Endothelial cell of umbilical vein (primary cell): Measurements from ENCODE around the gene E2F2.
A peak's percentile ranks its signal among the peaks of the same experiment; 100 is the strongest.

Experiments used
- EZH2 ChIP-seq: IDR thresholded peaks from 2 replicates; pipeline ENCODE4 v1.6.1; 2012; ENCODE audit warnings: borderline replicate concordance, low read depth, mild to moderate bottlenecking, moderate library complexity, low read length, inconsistent platforms; ENCODE audit not compliant: severe bottlenecking
- FOS ChIP-seq: IDR thresholded peaks from 2 replicates; pipeline ENCODE4 v1.6.1; 2011; ENCODE audit warnings: mild to moderate bottlenecking, low read length, moderate library complexity, borderline replicate concordance; ENCODE audit not compliant: insufficient read depth
- GATA2 ChIP-seq: IDR thresholded peaks from 2 replicates; pipeline ENCODE4 v1.7.0; 2011; ENCODE audit warnings: low read depth, mild to moderate bottlenecking, moderate library complexity, mixed read lengths, low read length; ENCODE audit not compliant: insufficient read length, insufficient read depth
- MAX ChIP-seq: IDR thresholded peaks from 2 replicates; pipeline ENCODE4 v1.6.1; 2011; ENCODE audit not compliant: insufficient read depth, insufficient read length
- POLR2A ChIP-seq: IDR thresholded peaks from 2 replicates; pipeline ENCODE4 v1.6.1; 2012; ENCODE audit warnings: low read depth, mild to moderate bottlenecking, control low read depth, low read length
- POLR2AphosphoS5 ChIP-seq: IDR thresholded peaks from 2 replicates; pipeline ENCODE4 v1.6.1; 2012; ENCODE audit warnings: low read depth, mild to moderate bottlenecking, control low read depth, low read length, moderate library complexity; ENCODE audit not compliant: insufficient read depth
- TF ChIP-seq, protein P1 (sequence below), 2 donors: IDR thresholded peaks; 1 replicate in 1 of 2; 2 replicates in 1 of 2; pipeline ENCODE4 v1.5.1; 2011; ENCODE audit warnings: low read length in 2 of 2, mild to moderate bottlenecking in 2 of 2, moderate library complexity in 2 of 2, control low read depth in 1 of 2, inconsistent platforms in 1 of 2, low read depth in 1 of 2; ENCODE audit not compliant: insufficient read depth in 1 of 2; ENCODE audit errors: extremely low read depth in 1 of 2

DNA sequence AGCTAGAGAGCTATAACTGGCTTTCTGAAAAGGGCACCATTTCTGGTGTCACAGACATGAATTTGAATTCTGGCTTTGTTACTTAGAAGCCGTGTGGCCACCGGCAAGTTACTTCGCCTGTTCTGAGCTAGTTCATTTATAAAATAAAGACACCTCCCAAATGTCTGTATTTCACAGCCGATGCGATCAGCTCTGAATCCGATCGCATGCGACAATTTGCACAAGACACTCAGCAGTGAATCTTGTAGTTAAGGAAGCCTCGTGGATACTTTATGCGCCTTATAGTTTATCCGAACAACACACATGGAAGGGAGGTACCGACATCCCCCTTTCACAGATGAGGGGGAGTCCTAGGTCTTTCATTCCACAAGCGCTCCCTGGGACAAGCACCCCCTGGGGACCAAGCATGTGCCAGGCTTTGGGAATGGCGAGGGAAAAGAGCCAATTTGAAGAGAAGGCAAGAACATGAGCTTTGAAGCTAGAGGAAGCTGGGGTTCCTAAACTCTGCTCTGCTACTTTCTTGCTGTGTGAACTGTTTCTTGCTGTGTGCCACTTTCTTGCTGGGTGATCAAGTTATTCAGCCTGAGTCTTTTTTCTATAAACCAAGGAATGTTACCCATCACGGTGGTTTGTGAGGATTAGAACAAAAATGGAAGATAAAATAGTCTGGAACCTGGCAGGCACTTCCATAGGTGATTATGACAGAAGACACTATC, 24.4 kb upstream of the E2F2 start:
- TF ChIP-seq, protein P1, sequence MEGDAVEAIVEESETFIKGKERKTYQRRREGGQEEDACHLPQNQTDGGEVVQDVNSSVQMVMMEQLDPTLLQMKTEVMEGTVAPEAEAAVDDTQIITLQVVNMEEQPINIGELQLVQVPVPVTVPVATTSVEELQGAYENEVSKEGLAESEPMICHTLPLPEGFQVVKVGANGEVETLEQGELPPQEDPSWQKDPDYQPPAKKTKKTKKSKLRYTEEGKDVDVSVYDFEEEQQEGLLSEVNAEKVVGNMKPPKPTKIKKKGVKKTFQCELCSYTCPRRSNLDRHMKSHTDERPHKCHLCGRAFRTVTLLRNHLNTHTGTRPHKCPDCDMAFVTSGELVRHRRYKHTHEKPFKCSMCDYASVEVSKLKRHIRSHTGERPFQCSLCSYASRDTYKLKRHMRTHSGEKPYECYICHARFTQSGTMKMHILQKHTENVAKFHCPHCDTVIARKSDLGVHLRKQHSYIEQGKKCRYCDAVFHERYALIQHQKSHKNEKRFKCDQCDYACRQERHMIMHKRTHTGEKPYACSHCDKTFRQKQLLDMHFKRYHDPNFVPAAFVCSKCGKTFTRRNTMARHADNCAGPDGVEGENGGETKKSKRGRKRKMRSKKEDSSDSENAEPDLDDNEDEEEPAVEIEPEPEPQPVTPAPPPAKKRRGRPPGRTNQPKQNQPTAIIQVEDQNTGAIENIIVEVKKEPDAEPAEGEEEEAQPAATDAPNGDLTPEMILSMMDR (IDR thresholded peaks at IDR 0.05; ENCODE audit: extremely low read depth in 1 of 2, insufficient read depth in 1 of 2, low read depth in 1 of 2, low read length in 2 of 2): no peak
- no peak for TF ChIP-seq EZH2
- no peak for TF ChIP-seq POLR2A
- no peak for TF ChIP-seq GATA2
- no peak for TF ChIP-seq MAX
- TF ChIP-seq FOS: no peak
- TF ChIP-seq POLR2AphosphoS5: peak; percentile 5
